H1 (cell line): ENCODE measurements around the gene CD28. TPM values are rescaled to one million over a fixed set of nuclear protein-coding genes. Genes with fewer than 3 reads are reported as not detected.

Experiments
- CTCF ChIA-PET: fragments of 300-600 bp; sonication (Branson Sonifier 250); formaldehyde crosslinking; loops from one replicate; lab custom pipeline; 2021; ENCODE audit not compliant: partially characterized antibody; lab: Charles Lee
- POLR2A ChIA-PET: fragments of 300-600 bp; sonication (Branson Sonifier 250); formaldehyde crosslinking; loops from one replicate; lab custom pipeline; 2021; ENCODE audit warnings: inconsistent platforms; ENCODE audit not compliant: partially characterized antibody; lab: Charles Lee
- DNase-seq, 2 experiments: peaks; one replicate each; pipeline versions ENCODE4 v3.0.0 to v3.0.0-alpha.2; 2010 to 2022; ENCODE audit warnings: low spot score in 2 of 2, low read depth in 1 of 2, mixed read lengths in 1 of 2
- FAIRE-seq: peaks from 2 replicates; lab custom pipeline; 2011; peaks lifted over from hg19 to GRCh38; lab: Jason Lieb, UNC
- H2AFZ ChIP-seq: 2 replicates; pipeline ENCODE4 v1.8.1; 2012; ENCODE audit warnings: low read length, inconsistent platforms
- H2AK5ac ChIP-seq: 2 replicates; pipeline ENCODE4 v1.6.1; 2013; ENCODE audit warnings: low read depth, low read length
- H2BK120ac ChIP-seq: replicated peaks from 2 replicates; pipeline ENCODE3; 2013; ENCODE audit warnings: low read depth, low read length, inconsistent platforms
- H2BK12ac ChIP-seq: 2 replicates; pipeline ENCODE4 v1.6.1; 2013; ENCODE audit warnings: low read depth, low read length
- H2BK15ac ChIP-seq: 2 replicates; pipeline ENCODE4 v1.6.1; 2013; ENCODE audit warnings: low read length
- H2BK20ac ChIP-seq: 2 replicates; pipeline ENCODE4 v1.6.1; 2013; ENCODE audit warnings: low read length
- H2BK5ac ChIP-seq: 2 replicates; pipeline ENCODE4 v1.6.1; 2013; ENCODE audit warnings: low read depth, low read length
- H3K14ac ChIP-seq: 2 replicates; pipeline ENCODE4 v1.6.1; 2013; ENCODE audit warnings: inconsistent platforms; ENCODE audit not compliant: insufficient read length
- H3K18ac ChIP-seq: 2 replicates; pipeline ENCODE4 v1.6.1; 2013; ENCODE audit warnings: low read length; ENCODE audit errors: extremely low read depth
- H3K23ac ChIP-seq: 2 replicates; pipeline ENCODE4 v1.6.1; 2013; ENCODE audit warnings: inconsistent platforms; ENCODE audit not compliant: insufficient read length
- H3K23me2 ChIP-seq: 2 replicates; pipeline ENCODE4 v1.6.1; 2013; ENCODE audit warnings: low read depth, low read length
- H3K27ac ChIP-seq: 2 replicates; pipeline ENCODE4 v1.6.1; 2011; ENCODE audit warnings: low read depth, low read length, inconsistent platforms
- H3K27me3 ChIP-seq, 4 experiments: replicated peaks in 1 of 4; 1 replicate in 1 of 4; 2 replicates in 3 of 4; pipeline versions ENCODE4 v1.6.1 to v1.8.1; 2011 to 2013; ENCODE audit warnings: low read length in 3 of 4, mild to moderate bottlenecking in 3 of 4, inconsistent platforms in 2 of 4, mixed read lengths in 2 of 4, moderate library complexity in 1 of 4; ENCODE audit not compliant: control insufficient read depth in 3 of 4, insufficient read depth in 3 of 4; ENCODE audit errors: extremely low read depth in 1 of 4
- H3K36me3 ChIP-seq, 4 experiments: 2 replicates each; pipeline versions ENCODE4 v1.6.1 to v1.8.1; 2011 to 2013; ENCODE audit warnings: mild to moderate bottlenecking in 4 of 4, low read length in 3 of 4, moderate library complexity in 2 of 4, control low read depth in 1 of 4, inconsistent platforms in 1 of 4; ENCODE audit not compliant: insufficient read depth in 4 of 4, control insufficient read depth in 2 of 4
- H3K4ac ChIP-seq: replicated peaks from 2 replicates; pipeline ENCODE3; 2013; ENCODE audit warnings: low read length, low read depth, mixed read lengths, inconsistent platforms; ENCODE audit not compliant: insufficient read length
- H3K4me1 ChIP-seq, 4 experiments: replicated peaks in 1 of 4; 1 replicate in 1 of 4; 2 replicates in 3 of 4; pipeline versions ENCODE4 v1.6.1 to v1.8.1; 2011 to 2013; ENCODE audit warnings: low read length in 3 of 4, inconsistent platforms in 2 of 4, mixed read lengths in 1 of 4; ENCODE audit not compliant: insufficient read depth in 4 of 4, control insufficient read depth in 3 of 4
- H3K4me2 ChIP-seq, 2 experiments: 2 replicates each; pipeline versions ENCODE4 v1.6.1 to v1.8.1; 2011 to 2013; ENCODE audit warnings: low read depth in 2 of 2, low read length in 2 of 2, control low read depth in 1 of 2, inconsistent platforms in 1 of 2, mild to moderate bottlenecking in 1 of 2; ENCODE audit not compliant: insufficient read depth in 1 of 2
- H3K4me3 ChIP-seq, 4 experiments: fragments of 200-600, 300-600 bp in 1 of 4; sonication (generic), shearing (Covaris generic), sonication (Bioruptor Twin) in 1 of 4; 2 replicates each; pipeline versions ENCODE4 v1.5.1 to v1.8.1; 2011 to 2016; ENCODE audit warnings: low read length in 4 of 4, low read depth in 3 of 4, control low read depth in 2 of 4, inconsistent platforms in 2 of 4, mild to moderate bottlenecking in 2 of 4, mixed read lengths in 1 of 4, moderate library complexity in 1 of 4; ENCODE audit not compliant: insufficient read depth in 2 of 4; ENCODE audit errors: extremely low read depth in 1 of 4
- H3K56ac ChIP-seq: replicated peaks from 2 replicates; pipeline ENCODE3; 2013; ENCODE audit warnings: low read depth, mild to moderate bottlenecking, mixed read lengths, low read length, inconsistent platforms; ENCODE audit not compliant: insufficient read length
- H3K79me1 ChIP-seq: 2 replicates; pipeline ENCODE4 v1.6.1; 2013; ENCODE audit warnings: low read depth, low read length, control low read depth
- H3K79me2 ChIP-seq, 2 experiments: 2 replicates each; pipeline versions ENCODE4 v1.6.1 to v1.8.1; 2012 to 2013; ENCODE audit warnings: low read length in 2 of 2, mild to moderate bottlenecking in 2 of 2, inconsistent platforms in 1 of 2; ENCODE audit not compliant: insufficient read depth in 2 of 2, control insufficient read depth in 1 of 2
- H3K9ac ChIP-seq, 4 experiments: replicated peaks in 1 of 4; 1 replicate in 1 of 4; 2 replicates in 3 of 4; pipeline versions ENCODE4 v1.6.1 to v1.8.1; 2011 to 2013; ENCODE audit warnings: low read depth in 3 of 4, low read length in 3 of 4, control low read depth in 2 of 4, mild to moderate bottlenecking in 2 of 4, moderate library complexity in 2 of 4, inconsistent platforms in 1 of 4; ENCODE audit errors: extremely low read depth in 1 of 4
- H3K9me3 ChIP-seq, 2 experiments: 2 replicates each; pipeline versions ENCODE4 v1.6.1 to v1.8.1; 2012 to 2013; ENCODE audit warnings: mild to moderate bottlenecking in 2 of 2, moderate library complexity in 2 of 2, control low read depth in 1 of 2, inconsistent platforms in 1 of 2, low read depth in 1 of 2, low read length in 1 of 2, mixed read lengths in 1 of 2; ENCODE audit not compliant: insufficient read depth in 2 of 2
- H4K20me1 ChIP-seq, 2 experiments: replicated peaks in 1 of 2; 2 replicates each; pipeline versions ENCODE3 to v1.8.1; 2011 to 2013; ENCODE audit warnings: inconsistent platforms in 2 of 2, low read length in 2 of 2, mild to moderate bottlenecking in 1 of 2; ENCODE audit not compliant: insufficient read depth in 2 of 2, control insufficient read depth in 1 of 2
- H4K5ac ChIP-seq: 2 replicates; pipeline ENCODE4 v1.6.1; 2013; ENCODE audit warnings: low read length, low read depth, mixed read lengths, inconsistent platforms; ENCODE audit not compliant: insufficient read length
- H4K8ac ChIP-seq: 2 replicates; pipeline ENCODE4 v1.8.0; 2013; ENCODE audit warnings: mild to moderate bottlenecking, moderate library complexity, low read length, inconsistent platforms; ENCODE audit not compliant: insufficient read depth; ENCODE audit errors: extremely low read depth
- H4K91ac ChIP-seq: replicated peaks from 2 replicates; pipeline ENCODE3; 2013; ENCODE audit warnings: low read length, mixed read lengths, inconsistent platforms; ENCODE audit not compliant: insufficient read length
- BCL11A ChIP-seq, 2 experiments: IDR thresholded peaks; one replicate each; pipeline ENCODE4 v1.6.1; 2011; ENCODE audit warnings: low read depth in 2 of 2, low read length in 2 of 2, mild to moderate bottlenecking in 2 of 2
- CEBPB ChIP-seq: IDR thresholded peaks from 2 replicates; pipeline ENCODE4 v1.6.1; 2012; ENCODE audit warnings: low read depth, low read length
- CHD2 ChIP-seq: IDR thresholded peaks from 2 replicates; pipeline ENCODE4 v1.6.1; 2012; ENCODE audit warnings: low read length, improper control_type of control experiment
- CREB1 ChIP-seq: IDR thresholded peaks from 2 replicates; pipeline ENCODE4 v1.6.1; 2012; ENCODE audit warnings: inconsistent platforms
- E2F6 ChIP-seq: IDR thresholded peaks from 2 replicates; pipeline ENCODE4 v1.6.1; 2012; ENCODE audit warnings: inconsistent platforms
- EGR1 ChIP-seq: IDR thresholded peaks from 2 replicates; pipeline ENCODE4 v1.6.1; 2011; ENCODE audit warnings: low read depth, low read length, borderline replicate concordance
- KDM5A ChIP-seq: fragments of 200-600 bp; IDR thresholded peaks from 2 replicates; pipeline ENCODE4 v1.7.1; 2012; ENCODE audit warnings: mild to moderate bottlenecking, low read length, inconsistent platforms, mixed read lengths
- MAFK ChIP-seq: IDR thresholded peaks from 2 replicates; pipeline ENCODE4 v1.6.1; 2012; ENCODE audit warnings: low read depth, mild to moderate bottlenecking, improper control_type of control experiment, low read length
- NRF1 ChIP-seq: IDR thresholded peaks from 2 replicates; pipeline ENCODE4 v1.6.1; 2011; ENCODE audit warnings: mild to moderate bottlenecking, low read depth, low read length, improper control_type of control experiment
- RAD21 ChIP-seq, 2 experiments: IDR thresholded peaks in 1 of 2; conservative IDR thresholded peaks in 1 of 2; 2 replicates each; pipeline ENCODE4 v1.6.1; 2011; ENCODE audit warnings: low read depth in 2 of 2, low read length in 2 of 2, improper control_type of control experiment in 1 of 2, inconsistent platforms in 1 of 2, mild to moderate bottlenecking in 1 of 2, moderate library complexity in 1 of 2
- SP4 ChIP-seq: IDR thresholded peaks from 2 replicates; pipeline ENCODE4 v1.6.1; 2012; ENCODE audit warnings: low read length, inconsistent platforms
- TAF7 ChIP-seq: optimal IDR thresholded peaks from 2 replicates; pipeline ENCODE3; 2011; ENCODE audit warnings: low read depth, mild to moderate bottlenecking, inconsistent platforms, low read length, moderate library complexity, borderline replicate concordance
- TBP ChIP-seq: IDR thresholded peaks from 2 replicates; pipeline ENCODE4 v1.6.1; 2011; ENCODE audit warnings: low read depth, low read length, improper control_type of control experiment
- YY1 ChIP-seq: IDR thresholded peaks from 2 replicates; pipeline ENCODE4 v1.6.1; 2011; ENCODE audit warnings: low read depth, mild to moderate bottlenecking, low read length
- polyA plus RNA-seq, 7 experiments: library from polyadenylated mRNA; depleted of rRNA in 3 of 7; stranded (reverse) in 5 of 7; unstranded in 2 of 7; fragments of >200 nt in 5 of 7; fragments of 200-250 nt in 2 of 7; gene quantifications; 1 replicate in 5 of 7; 2 replicates in 1 of 7; 4 replicates in 1 of 7; pipeline versions ENCODE4 v1.2.1 to v1.2.3, GENCODE V29; 2011 to 2013; ENCODE audit warnings: missing spikeins in 2 of 7, mixed read lengths in 2 of 7
- total RNA-seq: library from RNA; stranded (reverse); fragmentation: NEBNext Ultra II Directional; extraction: Animal tissue kit (Norgen Biotek cat#: 25700); gene quantifications from 2 replicates; pipeline ENCODE4 v1.2.1, GENCODE V29; 2021
- TF ChIP-seq, protein P1 (sequence below): IDR thresholded peaks from 2 replicates; pipeline ENCODE4 v1.6.1; 2012; ENCODE audit warnings: inconsistent platforms

The CD28 gene
- total and polyA plus RNA-seq, 2 of the 8 experiments (the other 6 are each of a cell fraction or from before 2014, with no cell fraction given): not detected

- H2BK120ac ChIP-seq: no peak overlapping the region
- no peak overlapping the region for H3K14ac ChIP-seq
- H3K4ac ChIP-seq: no peak overlapping the region
- no peak overlapping the region for H4K8ac ChIP-seq
- no peaks in the 10 kb centered on the region for H3K4me1 ChIP-seq
- ChIA-PET POLR2A (no interaction called here), CTCF (interaction anchor here (0.6 kb wide), 2 partner anchors 196 to 454 kb away, joined by 3 to 5 read pairs; no protein-coding TSS in a partner anchor)
- H2AFZ ChIP-seq: no peak overlapping the region
- no peaks in the 10 kb centered on the region for H3K27me3 ChIP-seq
- no peak overlapping the region for H3K23ac ChIP-seq
- H3K4me2 ChIP-seq: no peak overlapping the region
- H3K56ac ChIP-seq: no peak overlapping the region
- no peak overlapping the region for H2BK20ac ChIP-seq
- no peaks in the 10 kb centered on the region for H3K9me3 ChIP-seq
- H3K79me1 ChIP-seq: no peaks in the 10 kb centered on the region
- H4K91ac ChIP-seq: no peak overlapping the region
- DNase-seq: no peak
- H3K4me3 ChIP-seq: no peak overlapping the region
- H2AK5ac ChIP-seq: no peak overlapping the region
- H3K9ac ChIP-seq: no peak overlapping the region
- H3K79me2 ChIP-seq: no peaks in the 10 kb centered on the region
- FAIRE-seq: no peak
- no peak overlapping the region for H2BK5ac ChIP-seq
- no peak overlapping the region for H3K18ac ChIP-seq
- no peaks in the 10 kb centered on the region for H3K36me3 ChIP-seq
- no peak overlapping the region for H4K5ac ChIP-seq
- no peak overlapping the region for H2BK12ac ChIP-seq
- no peak overlapping the region for H3K27ac ChIP-seq
- no peak overlapping the region for H2BK15ac ChIP-seq
- no peaks in the 10 kb centered on the region; the same call in 1 of the 2 replicates for H3K23me2 ChIP-seq
- H4K20me1 ChIP-seq: no peaks in the 10 kb centered on the region
- TF ChIP-seq MAFK (no peak), BCL11A (IDR thresholded peaks at IDR 0.05; ENCODE audit: low read depth in 2 of 2, low read length in 2 of 2) (no peak), E2F6 (no peak), CHD2 (no peak), EGR1 (no peak), NRF1 (no peak), TBP (no peak), YY1 (no peak), KDM5A (no peak), RAD21 (IDR thresholded peaks at IDR 0.05 in 1 of 2, conservative IDR thresholded peaks at IDR 0.05 in 1 of 2; ENCODE audit: low read depth in 2 of 2, low read length in 2 of 2) (no peak), SP4 (no peak), CREB1 (no peak), CEBPB (no peak), TAF7 (no peak)
- TF ChIP-seq, protein P1, sequence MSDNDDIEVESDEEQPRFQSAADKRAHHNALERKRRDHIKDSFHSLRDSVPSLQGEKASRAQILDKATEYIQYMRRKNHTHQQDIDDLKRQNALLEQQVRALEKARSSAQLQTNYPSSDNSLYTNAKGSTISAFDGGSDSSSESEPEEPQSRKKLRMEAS: no peak
Observed at GRCh38 chr2:203679401-203679800, 27.0 kb upstream of the CD28 start.
